Activated T-helper 2 cell treated with anti-CD3 and anti-CD28 coated beads, Interferon-gamma antibody, Interleukin-2, Interleukin-4, amounts not matched to agents 10 μg/mL and 5 μg/mL and 100 μg/mL, durations not matched to agents 14 hours and 24 hours and 36 hours (primary cell): ENCODE data around the gene NSUN5. TPM values are rescaled to one million over a fixed set of nuclear protein-coding genes. Genes with fewer than 3 reads are reported as not detected.
"Not testable (repeated sequence)": the region's sequence is repeated elsewhere in the genome, so short reads cannot be mapped to it uniquely, and the experiment has no call there.

ENCODE experiments used
- DNase-seq: peaks from one replicate; pipeline ENCODE4 v3.0.0; 2021; ENCODE audit warnings: low spot score
- H3K27ac Mint-ChIP-seq: one replicate; pipeline ENCODE4 v1.8.0; 2021; ENCODE audit warnings: mixed read lengths
- H3K27me3 Mint-ChIP-seq: one replicate; pipeline ENCODE4 v1.8.0; 2021; ENCODE audit warnings: low read depth, mixed read lengths
- H3K36me3 Mint-ChIP-seq: one replicate; pipeline ENCODE4 v1.8.0; 2021; ENCODE audit warnings: low read depth, mixed read lengths
- H3K4me1 Mint-ChIP-seq: one replicate; pipeline ENCODE4 v1.8.0; 2021; ENCODE audit warnings: low read depth, mixed read lengths
- H3K4me3 Mint-ChIP-seq: one replicate; pipeline ENCODE4 v1.8.0; 2021; ENCODE audit warnings: low read depth, mild to moderate bottlenecking, moderate library complexity, mixed read lengths
- H3K9me3 Mint-ChIP-seq: one replicate; pipeline ENCODE4 v1.8.0; 2021; ENCODE audit warnings: mixed read lengths
- intact Hi-C: fragments of 100-400 bp; cut with micrococcal nuclease; formaldehyde crosslinking; loops from one replicate; pipeline ENCODE4 v1.15.1; 2023
- total RNA-seq: library from RNA; stranded (reverse); gene quantifications from 2 replicates; pipeline ENCODE4 v1.2.3, GENCODE V29; 2022

NSUN5 gene
- total RNA-seq, 1 donor from 2014 or later = 58.3 TPM

GRCh38 chr7:73320009-73320408 is 11.4 kb upstream of the NSUN5 start:
- not testable (repeated sequence) for H3K27ac Mint-ChIP-seq, DNase-seq, H3K9me3 Mint-ChIP-seq, H3K4me3 Mint-ChIP-seq, H3K27me3 Mint-ChIP-seq, H3K4me1 Mint-ChIP-seq, H3K36me3 Mint-ChIP-seq
- intact Hi-C loops = loop anchor here (10.0 kb wide), 1 partner anchor 135 kb away; no protein-coding TSS in a partner anchor

GRCh38 chr7:73319541-73319940 is 10.9 kb upstream of the NSUN5 start:
- H3K27me3 Mint-ChIP-seq, H3K4me3 Mint-ChIP-seq, H3K27ac Mint-ChIP-seq, DNase-seq, intact Hi-C loops, H3K36me3 Mint-ChIP-seq, H3K9me3 Mint-ChIP-seq, H3K4me1 Mint-ChIP-seq: not testable (repeated sequence)

- H3K9me3 Mint-ChIP-seq, H3K4me1 Mint-ChIP-seq, intact Hi-C loops, DNase-seq, H3K27ac Mint-ChIP-seq, H3K4me3 Mint-ChIP-seq, H3K36me3 Mint-ChIP-seq, H3K27me3 Mint-ChIP-seq: not testable (repeated sequence)
Measured at GRCh38 chr7:73318656-73319204, 10.1 kb upstream of the NSUN5 start.

GRCh38 chr7:73316521-73316920 is 7.9 kb upstream of the NSUN5 start:
- Mint-ChIP-seq H3K9me3 (no peaks in the 10 kb centered on the region), H3K27me3 (no peaks in the 10 kb centered on the region), H3K36me3 (no peaks in the 10 kb centered on the region), H3K4me3 (no peak overlapping the region), H3K4me1 (no peaks in the 10 kb centered on the region), H3K27ac (no peak overlapping the region)
- intact Hi-C loops = no loop called here
- DNase-seq = no peak

- H3K4me1 Mint-ChIP-seq = no peaks in the 10 kb centered on the region
- no peak overlapping the region for H3K27ac Mint-ChIP-seq
- no peaks in the 10 kb centered on the region for H3K36me3 Mint-ChIP-seq
- DNase-seq = no peak
- peaks cover 2% of the 10 kb centered on the region for H3K9me3 Mint-ChIP-seq
- H3K27me3 Mint-ChIP-seq = no peaks in the 10 kb centered on the region
- no peak overlapping the region for H3K4me3 Mint-ChIP-seq
- intact Hi-C loops = no loop called here
Measured at GRCh38 chr7:73314271-73314670, 5.6 kb upstream of the NSUN5 start.

GRCh38 chr7:73313521-73313906 is 4.9 kb upstream of the NSUN5 start:
- H3K36me3 Mint-ChIP-seq = peaks cover 4% of the 10 kb centered on the region
- intact Hi-C loops = no loop called here
- H3K27ac Mint-ChIP-seq = no peak overlapping the region
- peaks cover 3% of the 10 kb centered on the region for H3K9me3 Mint-ChIP-seq
- no peak overlapping the region for H3K4me3 Mint-ChIP-seq
- no peak for DNase-seq
- H3K4me1 Mint-ChIP-seq = peaks cover 2% of the 10 kb centered on the region
- H3K27me3 Mint-ChIP-seq = no peaks in the 10 kb centered on the region

GRCh38 chr7:73312831-73313520 is 4.3 kb upstream of the NSUN5 start:
- Mint-ChIP-seq H3K4me1 (peaks cover 4% of the 10 kb centered on the region), H3K27me3 (no peaks in the 10 kb centered on the region), H3K9me3 (peaks cover 3% of the 10 kb centered on the region), H3K4me3 (no peak overlapping the region), H3K27ac (no peak overlapping the region), H3K36me3 (peaks cover 8% of the 10 kb centered on the region)
- DNase-seq = no peak
- intact Hi-C loops = no loop called here

- H3K9me3 Mint-ChIP-seq, H3K27me3 Mint-ChIP-seq, DNase-seq, H3K27ac Mint-ChIP-seq, H3K4me3 Mint-ChIP-seq, intact Hi-C loops: not testable (repeated sequence)
- peaks cover 20% of the 10 kb centered on the region for H3K36me3 Mint-ChIP-seq
- H3K4me1 Mint-ChIP-seq = peaks cover 17% of the 10 kb centered on the region
Measured at GRCh38 chr7:73311421-73311820, 2.8 kb upstream of the NSUN5 start.

- peaks cover 3% of the 10 kb centered on the region for H3K9me3 Mint-ChIP-seq
- H3K27ac Mint-ChIP-seq = peak overlapping the region; percentile 93
- H3K36me3 Mint-ChIP-seq = peaks cover 38% of the 10 kb centered on the region
- intact Hi-C loops = no loop called here
- H3K27me3 Mint-ChIP-seq = no peaks in the 10 kb centered on the region
- peak overlapping the region; percentile 99 for H3K4me3 Mint-ChIP-seq
- no peak for DNase-seq
- H3K4me1 Mint-ChIP-seq = peaks cover 19% of the 10 kb centered on the region
Measured at GRCh38 chr7:73308074-73308664, 457 bp downstream of the NSUN5 start.

GRCh38 chr7:73307436-73307835 is 1.2 kb downstream of the NSUN5 start:
- H3K4me1 Mint-ChIP-seq = peaks cover 19% of the 10 kb centered on the region
- peaks cover 41% of the 10 kb centered on the region for H3K36me3 Mint-ChIP-seq
- peak overlapping the region; percentile 99 for H3K4me3 Mint-ChIP-seq

GRCh38 chr7:73304612-73305387 is 3.8 kb downstream of the NSUN5 start:
- not testable (repeated sequence) for H3K9me3 Mint-ChIP-seq

More at GRCh38 chr7:73307436-73307835, 1.2 kb downstream of the NSUN5 start:
- peak overlapping the region; percentile 59 for H3K27ac Mint-ChIP-seq
- DNase-seq = no peak
- no peaks in the 10 kb centered on the region for H3K27me3 Mint-ChIP-seq
- intact Hi-C loops = no loop called here
- H3K9me3 Mint-ChIP-seq = peaks cover 3% of the 10 kb centered on the region

GRCh38 chr7:73304071-73304470 is 4.6 kb downstream of the NSUN5 start:
- no peak for DNase-seq
- no peaks in the 10 kb centered on the region for H3K9me3 Mint-ChIP-seq
- H3K36me3 Mint-ChIP-seq = peaks cover 41% of the 10 kb centered on the region
- H3K27me3 Mint-ChIP-seq = no peaks in the 10 kb centered on the region
- no peak overlapping the region for H3K4me3 Mint-ChIP-seq
- no peak overlapping the region for H3K27ac Mint-ChIP-seq
- peaks cover 19% of the 10 kb centered on the region for H3K4me1 Mint-ChIP-seq
- intact Hi-C loops = no loop called here

More at GRCh38 chr7:73304612-73305387, 3.8 kb downstream of the NSUN5 start:
- H3K4me3 Mint-ChIP-seq, H3K27me3 Mint-ChIP-seq, intact Hi-C loops, H3K27ac Mint-ChIP-seq, DNase-seq: not testable (repeated sequence)
- H3K4me1 Mint-ChIP-seq = peaks cover 19% of the 10 kb centered on the region
- peaks cover 41% of the 10 kb centered on the region for H3K36me3 Mint-ChIP-seq

- H3K9me3 Mint-ChIP-seq = no peaks in the 10 kb centered on the region
Measured at GRCh38 chr7:73303546-73303945, 5.1 kb downstream of the NSUN5 start.

More at GRCh38 chr7:73303546-73303945, 5.1 kb downstream of the NSUN5 start:
- intact Hi-C loops = no loop called here
- no peak for DNase-seq
- Mint-ChIP-seq H3K27me3 (no peaks in the 10 kb centered on the region), H3K36me3 (peaks cover 38% of the 10 kb centered on the region), H3K4me1 (peaks cover 17% of the 10 kb centered on the region), H3K4me3 (no peak overlapping the region), H3K27ac (no peak overlapping the region)
